GM12878 (cell line): Measurements from ENCODE around the gene ZNF644. TPM values are rescaled to one million over a fixed set of nuclear protein-coding genes. Genes with fewer than 3 reads are reported as not detected.

ENCODE experiments used
- BMI1 ChIP-seq: fragments of 450-650 bp; IDR thresholded peaks from 2 replicates; pipeline ENCODE4 v1.6.1; 2016; ENCODE audit warnings: mild to moderate bottlenecking, moderate library complexity, borderline replicate concordance
- CBX5 ChIP-seq: sonication (generic); IDR thresholded peaks from 2 replicates; pipeline ENCODE4 v1.6.1; 2016; ENCODE audit warnings: low read depth, moderate library complexity, mild to moderate bottlenecking, inconsistent platforms
- DPF2 ChIP-seq: fragments of 450-650 bp; IDR thresholded peaks from 2 replicates; pipeline ENCODE4 v1.6.1; 2017; ENCODE audit warnings: mild to moderate bottlenecking
- EED ChIP-seq: sonication (generic); IDR thresholded peaks from 2 replicates; pipeline ENCODE4 v1.6.1; 2016; ENCODE audit warnings: antibody characterized with exemption, low read depth
- EP300 ChIP-seq, 2 experiments: fragments of 150-350 bp in 1 of 2; IDR thresholded peaks; 2 replicates each; pipeline ENCODE4 v1.6.1; 2011 to 2012; ENCODE audit warnings: low read depth in 2 of 2, low read length in 2 of 2, borderline replicate concordance in 1 of 2, improper control_type of control experiment in 1 of 2, inconsistent platforms in 1 of 2; ENCODE audit not compliant: control insufficient read depth in 1 of 2
- ESRRA ChIP-seq: IDR thresholded peaks from 2 replicates; pipeline ENCODE4 v1.6.1; 2012; ENCODE audit warnings: mild to moderate bottlenecking, low read length, improper control_type of control experiment
- HDAC6 ChIP-seq: fragments of 200-600 bp; sonication (generic); IDR thresholded peaks from one replicate; pipeline ENCODE4 v1.8.0; 2017; ENCODE audit warnings: antibody characterized with exemption; ENCODE audit not compliant: unreplicated experiment
- IKZF1 ChIP-seq: fragments of 450-650 bp; conservative IDR thresholded peaks from 2 replicates; pipeline ENCODE4 v1.6.1; 2017; ENCODE audit warnings: antibody characterized with exemption, mild to moderate bottlenecking
- KAT2A ChIP-seq: conservative IDR thresholded peaks from 2 replicates; pipeline ENCODE4 v1.6.1; 2011; ENCODE audit warnings: low read depth, low read length; ENCODE audit not compliant: control insufficient read depth
- KLF5 ChIP-seq: fragments of 450-650 bp; IDR thresholded peaks from 2 replicates; pipeline ENCODE4 v1.6.1; 2014; ENCODE audit warnings: mild to moderate bottlenecking; ENCODE audit not compliant: partially characterized antibody
- LARP7 ChIP-seq: fragments of 450-650 bp; IDR thresholded peaks from 2 replicates; pipeline ENCODE4 v1.6.1; 2017; ENCODE audit warnings: mild to moderate bottlenecking
- MTA2 ChIP-seq: fragments of 450-650 bp; IDR thresholded peaks from 2 replicates; pipeline ENCODE4 v1.6.1; 2016; ENCODE audit warnings: low read depth, mild to moderate bottlenecking, moderate library complexity
- NRF1 ChIP-seq: conservative IDR thresholded peaks from 2 replicates; pipeline ENCODE4 v1.6.1; 2011; ENCODE audit warnings: mild to moderate bottlenecking, low read depth, low read length, improper control_type of control experiment
- PML ChIP-seq: IDR thresholded peaks from 2 replicates; pipeline ENCODE4 v1.6.1; 2012; ENCODE audit warnings: low read length, inconsistent platforms
- RBBP5 ChIP-seq: fragments of 200-600 bp; sonication (generic); conservative IDR thresholded peaks from 2 replicates; pipeline ENCODE4 v1.6.1; 2016
- SMC3 ChIP-seq: IDR thresholded peaks from 2 replicates; pipeline ENCODE4 v1.6.1; 2011; ENCODE audit warnings: low read length, improper control_type of control experiment, borderline replicate concordance
- SP1 ChIP-seq: IDR thresholded peaks from one replicate; pipeline ENCODE4 v1.6.1; 2011; ENCODE audit warnings: low read depth, low read length
- SREBF1 ChIP-seq: IDR thresholded peaks from 2 replicates; pipeline ENCODE4 v1.6.1; 2012; ENCODE audit warnings: mild to moderate bottlenecking, low read length
- SUZ12 ChIP-seq: fragments of 200-600 bp; sonication (generic); IDR thresholded peaks from one replicate; pipeline ENCODE4 v1.6.1; 2018; ENCODE audit warnings: antibody characterized with exemption, mild to moderate bottlenecking; ENCODE audit not compliant: unreplicated experiment
- TARDBP ChIP-seq: IDR thresholded peaks from 2 replicates; pipeline ENCODE4 v1.6.1; 2016; ENCODE audit warnings: borderline replicate concordance
- TBL1XR1 ChIP-seq: IDR thresholded peaks from 2 replicates; pipeline ENCODE4 v1.6.1; 2012; ENCODE audit warnings: low read depth, low read length, improper control_type of control experiment
- ZNF274 ChIP-seq: IDR thresholded peaks from one replicate; pipeline ENCODE4 v1.8.0; 2011; ENCODE audit not compliant: insufficient read length, insufficient read depth
- polyA plus RNA-seq, 11 experiments: library from polyadenylated mRNA; depleted of rRNA in 4 of 11; unstranded in 6 of 11; stranded (reverse) in 5 of 11; fragments of >200 nt; fragmentation: Nextera tagmentation in 4 of 11; fragmentation: Illumina TruSeq in 1 of 11; extraction: Ambion mirVana in 4 of 11; extraction: Trizol in 1 of 11; gene quantifications; 1 replicate in 1 of 11; 2 replicates in 10 of 11; pipeline versions ENCODE4 v1.2.1 to v1.2.3, GENCODE V29; 2011 to 2016; ENCODE audit warnings: inconsistent platforms in 2 of 11, missing spikeins in 2 of 11, low read depth in 1 of 11
- total RNA-seq, 4 experiments: library from RNA; depleted of rRNA in 3 of 4; stranded (reverse); fragments of >200 nt in 3 of 4; fragmentation: Illumina TruSeq in 1 of 4; extraction: Trizol in 1 of 4; gene quantifications; 2 replicates each; pipeline versions ENCODE4 v1.2.1 to v1.2.3, GENCODE V29; 2013 to 2021
- TF ChIP-seq, protein P1 (sequence below): fragments of 450-650 bp; formaldehyde crosslinking; IDR thresholded peaks from 2 replicates; pipeline ENCODE4 v1.4.0; 2022; ENCODE audit warnings: mild to moderate bottlenecking, moderate library complexity
- TF ChIP-seq, protein P2 (sequence below): IDR thresholded peaks from 2 replicates; pipeline ENCODE4 v1.6.1; 2011; ENCODE audit warnings: borderline replicate concordance, low read depth, mild to moderate bottlenecking, moderate library complexity, low read length; ENCODE audit not compliant: insufficient read depth, poor library complexity, severe bottlenecking
- TF ChIP-seq, protein P3 (sequence below): IDR thresholded peaks from 2 replicates; pipeline ENCODE4 v1.6.1; 2012; ENCODE audit warnings: low read depth, low read length, improper control_type of control experiment
- TF ChIP-seq, protein P4 (sequence below): IDR thresholded peaks from 2 replicates; pipeline ENCODE4 v1.6.1; 2012; ENCODE audit warnings: low read depth, low read length, improper control_type of control experiment

ZNF644 gene
- total and polyA plus RNA-seq, 10 of the 15 experiments (the other 5 are each of a cell fraction or from before 2014, with no cell fraction given), result 17.7 to 55.3 (median 29.5) TPM

DNA sequence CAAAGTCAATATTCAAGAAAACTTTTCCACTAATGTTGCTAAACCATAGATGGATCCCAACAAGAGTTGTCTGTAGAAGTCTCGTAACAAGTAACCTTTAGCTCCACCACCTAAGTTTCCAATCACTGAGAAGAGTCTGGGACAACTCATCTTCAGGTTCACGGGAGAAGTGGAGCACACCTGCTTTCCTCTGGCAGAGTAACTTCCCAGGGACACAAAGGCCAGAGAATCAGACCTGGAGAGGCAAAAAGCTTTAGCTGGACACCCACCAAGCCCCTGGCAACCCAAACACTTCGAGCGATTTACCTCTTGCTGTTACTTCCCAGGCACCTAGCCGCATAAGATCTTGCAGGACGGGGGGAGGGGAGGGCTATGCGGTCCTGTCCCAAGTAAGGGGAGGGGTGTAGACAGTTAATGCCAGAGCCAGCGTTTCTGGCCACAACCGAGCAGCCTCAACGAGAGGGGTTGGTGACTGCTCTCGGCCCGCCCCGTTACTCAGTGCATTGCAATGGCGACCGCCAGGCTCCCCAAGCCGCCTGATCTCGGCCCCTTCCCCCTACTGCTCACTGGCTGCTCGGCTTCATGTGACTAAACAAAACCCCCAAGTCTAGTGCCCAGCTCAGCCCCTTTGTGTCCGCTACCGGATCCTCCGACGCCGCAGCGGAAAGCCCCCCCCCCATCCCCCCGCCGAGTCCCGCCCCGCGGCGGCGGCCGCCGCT lies 709 bp downstream of the ZNF644 start (continued):
- TF ChIP-seq, protein P1, sequence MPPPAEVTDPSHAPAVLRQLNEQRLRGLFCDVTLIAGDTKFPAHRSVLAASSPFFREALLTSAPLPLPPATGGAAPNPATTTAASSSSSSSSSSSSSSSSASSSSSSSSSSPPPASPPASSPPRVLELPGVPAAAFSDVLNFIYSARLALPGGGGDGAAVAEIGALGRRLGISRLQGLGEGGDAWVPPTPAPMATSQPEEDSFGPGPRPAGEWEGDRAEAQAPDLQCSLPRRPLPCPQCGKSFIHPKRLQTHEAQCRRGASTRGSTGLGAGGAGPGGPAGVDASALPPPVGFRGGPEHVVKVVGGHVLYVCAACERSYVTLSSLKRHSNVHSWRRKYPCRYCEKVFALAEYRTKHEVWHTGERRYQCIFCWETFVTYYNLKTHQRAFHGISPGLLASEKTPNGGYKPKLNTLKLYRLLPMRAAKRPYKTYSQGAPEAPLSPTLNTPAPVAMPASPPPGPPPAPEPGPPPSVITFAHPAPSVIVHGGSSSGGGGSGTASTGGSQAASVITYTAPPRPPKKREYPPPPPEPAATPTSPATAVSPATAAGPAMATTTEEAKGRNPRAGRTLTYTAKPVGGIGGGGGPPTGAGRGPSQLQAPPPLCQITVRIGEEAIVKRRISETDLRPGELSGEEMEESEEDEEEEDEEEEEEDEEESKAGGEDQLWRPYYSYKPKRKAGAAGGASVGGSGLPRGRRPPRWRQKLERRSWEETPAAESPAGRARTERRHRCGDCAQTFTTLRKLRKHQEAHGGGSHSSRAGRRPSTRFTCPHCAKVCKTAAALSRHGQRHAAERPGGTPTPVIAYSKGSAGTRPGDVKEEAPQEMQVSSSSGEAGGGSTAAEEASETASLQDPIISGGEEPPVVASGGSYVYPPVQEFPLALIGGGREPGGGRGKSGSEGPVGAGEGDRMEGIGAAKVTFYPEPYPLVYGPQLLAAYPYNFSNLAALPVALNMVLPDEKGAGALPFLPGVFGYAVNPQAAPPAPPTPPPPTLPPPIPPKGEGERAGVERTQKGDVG, result no peak
- TF ChIP-seq SMC3 (no peak), KAT2A (no peak), TBL1XR1 (no peak), NRF1 (no peak), ZNF274 (no peak), TARDBP (no peak; the same call in 1 of the 2 replicates), EED (no peak), PML (0 out of 2 replicates have a peak, but pooled peaks have one; percentile 3), EP300 (IDR thresholded peaks at IDR 0.05; ENCODE audit: borderline replicate concordance in 1 of 2, control insufficient read depth in 1 of 2, low read depth in 2 of 2, low read length in 2 of 2) (no peak), LARP7 (no peak), HDAC6 (no peak), CBX5 (no peak), BMI1 (no peak), ESRRA (no peak), SREBF1 (no peak), IKZF1 (no peak), DPF2 (no peak), RBBP5 (no peak), SUZ12 (no peak), MTA2 (no peak; the same call in 1 of the 2 replicates), KLF5 (no peak), SP1 (peak; percentile 9)
- TF ChIP-seq, protein P2, sequence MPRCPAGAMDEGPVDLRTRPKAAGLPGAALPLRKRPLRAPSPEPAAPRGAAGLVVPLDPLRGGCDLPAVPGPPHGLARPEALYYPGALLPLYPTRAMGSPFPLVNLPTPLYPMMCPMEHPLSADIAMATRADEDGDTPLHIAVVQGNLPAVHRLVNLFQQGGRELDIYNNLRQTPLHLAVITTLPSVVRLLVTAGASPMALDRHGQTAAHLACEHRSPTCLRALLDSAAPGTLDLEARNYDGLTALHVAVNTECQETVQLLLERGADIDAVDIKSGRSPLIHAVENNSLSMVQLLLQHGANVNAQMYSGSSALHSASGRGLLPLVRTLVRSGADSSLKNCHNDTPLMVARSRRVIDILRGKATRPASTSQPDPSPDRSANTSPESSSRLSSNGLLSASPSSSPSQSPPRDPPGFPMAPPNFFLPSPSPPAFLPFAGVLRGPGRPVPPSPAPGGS, result no peak
- TF ChIP-seq, protein P3, sequence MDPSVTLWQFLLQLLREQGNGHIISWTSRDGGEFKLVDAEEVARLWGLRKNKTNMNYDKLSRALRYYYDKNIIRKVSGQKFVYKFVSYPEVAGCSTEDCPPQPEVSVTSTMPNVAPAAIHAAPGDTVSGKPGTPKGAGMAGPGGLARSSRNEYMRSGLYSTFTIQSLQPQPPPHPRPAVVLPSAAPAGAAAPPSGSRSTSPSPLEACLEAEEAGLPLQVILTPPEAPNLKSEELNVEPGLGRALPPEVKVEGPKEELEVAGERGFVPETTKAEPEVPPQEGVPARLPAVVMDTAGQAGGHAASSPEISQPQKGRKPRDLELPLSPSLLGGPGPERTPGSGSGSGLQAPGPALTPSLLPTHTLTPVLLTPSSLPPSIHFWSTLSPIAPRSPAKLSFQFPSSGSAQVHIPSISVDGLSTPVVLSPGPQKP, result no peak
- TF ChIP-seq, protein P4, sequence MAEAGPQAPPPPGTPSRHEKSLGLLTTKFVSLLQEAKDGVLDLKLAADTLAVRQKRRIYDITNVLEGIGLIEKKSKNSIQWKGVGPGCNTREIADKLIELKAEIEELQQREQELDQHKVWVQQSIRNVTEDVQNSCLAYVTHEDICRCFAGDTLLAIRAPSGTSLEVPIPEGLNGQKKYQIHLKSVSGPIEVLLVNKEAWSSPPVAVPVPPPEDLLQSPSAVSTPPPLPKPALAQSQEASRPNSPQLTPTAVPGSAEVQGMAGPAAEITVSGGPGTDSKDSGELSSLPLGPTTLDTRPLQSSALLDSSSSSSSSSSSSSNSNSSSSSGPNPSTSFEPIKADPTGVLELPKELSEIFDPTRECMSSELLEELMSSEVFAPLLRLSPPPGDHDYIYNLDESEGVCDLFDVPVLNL, result no peak
